IMR-90 (cell line): Measurements from ENCODE around the gene LRRC14B. TPM values are rescaled to one million over a fixed set of nuclear protein-coding genes. Genes with fewer than 3 reads are reported as not detected.
A peak's percentile ranks its signal among the peaks of the same experiment; 100 is the strongest.

Source experiments
- ATAC-seq: fragments of 200-7000 bp; cut with Tn5 transposase; 2 replicates; pipeline ENCODE4 v1.9.1; 2020; ENCODE audit warnings: low read depth, mild to moderate bottlenecking, moderate library complexity
- BruUV-seq: library from RNA; stranded (reverse); fragments of 400-500 nt; replicated peaks from 2 replicates; lab custom pipeline; 2021; lab: Mats Ljungman, UMichigan
- CTCF ChIA-PET: fragments of 300-600 bp; formaldehyde crosslinking; extraction: SDS; loops from one replicate; lab custom pipeline; 2021; ENCODE audit warnings: antibody characterized with exemption; lab: Yijun Ruan, JAX
- POLR2A ChIA-PET: fragments of 300-600 bp; sonication (Branson Sonifier 250); formaldehyde crosslinking; loops from one replicate; lab custom pipeline; 2022; ENCODE audit warnings: antibody characterized with exemption; ENCODE audit not compliant: unreplicated experiment; lab: Charles Lee
- DNase-seq: peaks from one replicate; pipeline ENCODE4 v3.0.0; 2013
- H2AFZ ChIP-seq: replicated peaks from 2 replicates; pipeline ENCODE3; 2013; ENCODE audit warnings: low read length, mild to moderate bottlenecking; ENCODE audit not compliant: poor library complexity
- H2AK5ac ChIP-seq: 2 replicates; pipeline ENCODE4 v1.6.1; 2013; ENCODE audit warnings: low read depth, low read length, inconsistent platforms
- H2AK9ac ChIP-seq: replicated peaks from 2 replicates; pipeline ENCODE3; 2013; ENCODE audit warnings: mild to moderate bottlenecking, low read depth, low read length, moderate library complexity; ENCODE audit not compliant: poor library complexity
- H2BK120ac ChIP-seq: 2 replicates; pipeline ENCODE4 v1.6.1; 2013; ENCODE audit warnings: low read depth, low read length, inconsistent platforms
- H2BK15ac ChIP-seq: 3 replicates; pipeline ENCODE4 v1.6.1; 2013; ENCODE audit warnings: low read depth, low read length, inconsistent platforms
- H2BK20ac ChIP-seq: 2 replicates; pipeline ENCODE4 v1.6.1; 2013; ENCODE audit warnings: low read depth, mild to moderate bottlenecking, inconsistent platforms, low read length, moderate library complexity
- H2BK5ac ChIP-seq: 2 replicates; pipeline ENCODE4 v1.6.1; 2013; ENCODE audit warnings: mild to moderate bottlenecking, low read depth, low read length, inconsistent platforms; ENCODE audit not compliant: poor library complexity, severe bottlenecking
- H3K14ac ChIP-seq: replicated peaks from 2 replicates; pipeline ENCODE4 v1.6.1; 2013; ENCODE audit warnings: low read depth, low read length, inconsistent platforms
- H3K18ac ChIP-seq: 2 replicates; pipeline ENCODE4 v1.6.1; 2013; ENCODE audit warnings: low read depth, low read length, control low read depth
- H3K23ac ChIP-seq: 2 replicates; pipeline ENCODE4 v1.6.1; 2013; ENCODE audit warnings: low read depth, low read length, inconsistent platforms
- H3K27ac ChIP-seq: 2 replicates; pipeline ENCODE4 v1.5.1; 2013; ENCODE audit warnings: mild to moderate bottlenecking, control low read depth, low read length; ENCODE audit not compliant: insufficient read depth
- H3K27me3 ChIP-seq: 2 replicates; pipeline ENCODE4 v1.6.1; 2013; ENCODE audit warnings: low read length; ENCODE audit not compliant: control insufficient read depth, insufficient read depth
- H3K36me3 ChIP-seq: 2 replicates; pipeline ENCODE4 v1.6.1; 2013; ENCODE audit warnings: low read length, mixed read lengths; ENCODE audit not compliant: control insufficient read depth, insufficient read depth
- H3K4ac ChIP-seq: 2 replicates; pipeline ENCODE4 v1.6.1; 2013; ENCODE audit warnings: low read depth, low read length, inconsistent platforms
- H3K4me1 ChIP-seq: 2 replicates; pipeline ENCODE4 v1.6.1; 2013; ENCODE audit warnings: low read length, mixed read lengths; ENCODE audit not compliant: control insufficient read depth, insufficient read depth
- H3K4me2 ChIP-seq: 2 replicates; pipeline ENCODE4 v1.6.1; 2013; ENCODE audit warnings: low read depth, mild to moderate bottlenecking, control low read depth, low read length, moderate library complexity
- H3K4me3 ChIP-seq: 2 replicates; pipeline ENCODE4 v1.5.1; 2013; ENCODE audit warnings: low read depth, mild to moderate bottlenecking, control low read depth, low read length, moderate library complexity; ENCODE audit not compliant: insufficient read depth
- H3K56ac ChIP-seq: 2 replicates; pipeline ENCODE4 v1.6.1; 2013; ENCODE audit warnings: low read length, inconsistent platforms; ENCODE audit not compliant: insufficient read depth; ENCODE audit errors: extremely low read depth
- H3K79me1 ChIP-seq, 2 experiments: 2 replicates each; pipeline ENCODE4 v1.6.1; 2013; ENCODE audit warnings: low read length in 2 of 2, inconsistent platforms in 1 of 2, low read depth in 1 of 2
- H3K9ac ChIP-seq: 2 replicates; pipeline ENCODE4 v1.6.1; 2013; ENCODE audit warnings: low read depth, low read length, control low read depth
- H3K9me1 ChIP-seq: 2 replicates; pipeline ENCODE4 v1.6.1; 2013; ENCODE audit warnings: low read length, inconsistent platforms; ENCODE audit not compliant: insufficient read depth
- H3K9me3 ChIP-seq: 2 replicates; pipeline ENCODE4 v1.6.1; 2013; ENCODE audit warnings: low read length; ENCODE audit not compliant: control insufficient read depth, insufficient read depth
- H4K20me1 ChIP-seq: 2 replicates; pipeline ENCODE4 v1.6.1; 2013; ENCODE audit warnings: low read length, inconsistent platforms; ENCODE audit not compliant: insufficient read depth
- H4K5ac ChIP-seq: 2 replicates; pipeline ENCODE4 v1.6.1; 2013; ENCODE audit warnings: mild to moderate bottlenecking, low read depth, low read length, control low read depth
- H4K8ac ChIP-seq, 2 experiments: 2 replicates each; pipeline ENCODE4 v1.6.1; 2013; ENCODE audit warnings: low read depth in 2 of 2, low read length in 2 of 2, control low read depth in 1 of 2, inconsistent platforms in 1 of 2
- H4K91ac ChIP-seq: 2 replicates; pipeline ENCODE4 v1.6.1; 2013; ENCODE audit warnings: low read depth, low read length, inconsistent platforms; ENCODE audit not compliant: insufficient read depth
- NFE2L2 ChIP-seq: fragments of 150-350 bp; IDR thresholded peaks from 2 replicates; pipeline ENCODE4 v1.6.1; 2016; ENCODE audit warnings: low read depth, mild to moderate bottlenecking, low read length
- RCOR1 ChIP-seq: IDR thresholded peaks from 2 replicates; pipeline ENCODE4 v1.6.1; 2012; ENCODE audit warnings: mild to moderate bottlenecking, low read length, improper control_type of control experiment; ENCODE audit not compliant: insufficient replicate concordance
- WGBS, 2 experiments: methylation state at CpG; one replicate each; pipeline versions ENCODE4 v1.1.5 to v1.1.7; 2013; ENCODE audit warnings: missing lambda C conversion rate in 2 of 2; ENCODE audit not compliant: insufficient read length in 1 of 2; ENCODE audit errors: extremely low coverage in 2 of 2; 5-methylcytosine and 5-hydroxymethylcytosine counted together
- dilution Hi-C: fragments of 300-500 bp; cut with HindIII; formaldehyde crosslinking; loops from one replicate; pipeline ENCODE4 v1.14.3; 2018; ENCODE audit warnings: low sequenced_read_pairs; ENCODE audit not compliant: unreplicated experiment
- in situ Hi-C: fragments of 300-500 bp; cut with MboI; formaldehyde crosslinking; loops from 3 replicates; pipeline ENCODE4 v1.14.3; 2019; ENCODE audit warnings: low sequenced_read_pairs, inconsistent platforms, mixed read lengths
- intact Hi-C: fragments of 100-400 bp; cut with micrococcal nuclease; formaldehyde crosslinking; loops from 2 replicates; pipeline ENCODE4 v1.10.0; 2022
- polyA plus RNA-seq, 3 experiments: library from polyadenylated mRNA; depleted of rRNA; stranded (reverse); fragments of >200 nt; gene quantifications; 2 replicates each; pipeline ENCODE4 v1.2.3, GENCODE V29; 2012; ENCODE audit warnings: low replicate concordance in 1 of 3
- total RNA-seq: library from RNA; depleted of rRNA; stranded (reverse); fragments of >200 nt; gene quantifications from 2 replicates; pipeline ENCODE4 v1.2.3, GENCODE V29; 2012

LRRC14B gene
- total and polyA plus RNA-seq, 2 of the 4 experiments (the other 2 are of a cell fraction), result not detected

DNA sequence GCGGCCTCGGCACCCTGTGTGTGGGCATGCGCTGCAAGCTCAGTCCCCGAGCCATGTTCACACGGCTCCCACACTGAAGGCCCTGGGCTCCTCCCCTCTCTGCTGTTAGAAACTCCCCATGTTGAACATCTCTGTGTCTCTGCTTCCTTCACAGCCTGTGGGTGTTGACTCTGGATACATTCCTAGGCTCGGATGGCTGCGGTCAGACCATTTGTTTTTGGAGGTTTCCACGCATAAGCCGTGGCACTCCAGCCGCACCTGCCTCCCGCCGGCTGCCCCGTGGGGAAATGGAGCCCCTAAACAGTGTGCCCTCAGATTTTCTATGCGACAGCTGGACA, 31.2 kb upstream of the LRRC14B start:
- H3K14ac ChIP-seq, result no peak overlapping the region
- no peaks in the 10 kb centered on the region for H4K20me1 ChIP-seq
- H3K4ac ChIP-seq, result no peak overlapping the region
- H3K23ac ChIP-seq, result no peak overlapping the region
- peak; percentile 48 for ATAC-seq
- peaks cover 12% of the 10 kb centered on the region; the same call in 1 of the 2 replicates for H3K9me1 ChIP-seq
- H2BK20ac ChIP-seq, result 0 out of 2 replicates have a peak overlapping the region, but pooled peaks have one; percentile 69
- H2AFZ ChIP-seq, result no peak overlapping the region
- H4K5ac ChIP-seq, result no peak overlapping the region
- no peak overlapping the region for H2AK5ac ChIP-seq
- WGBS, 2 experiments, result 100% methylated on average over 4 of the region's 14 CpGs; no CpG with 5 or more reads in 1 of the 2 experiments
- in situ Hi-C loops (no loop called here), intact Hi-C loops (no loop called here), dilution Hi-C loops (no loop called here)
- peak overlapping the region; percentile 65; the same call in 1 of the 2 replicates for H2BK120ac ChIP-seq
- no peak overlapping the region for H3K27ac ChIP-seq
- BruUV-seq, result no TSS peak
- POLR2A ChIA-PET, result no interaction called here
- CTCF ChIA-PET, result no interaction called here
- no peak overlapping the region for H3K18ac ChIP-seq
- H3K4me3 ChIP-seq, result no peak overlapping the region
- no peak overlapping the region for H3K9ac ChIP-seq
- no peak overlapping the region for H4K91ac ChIP-seq
- H2AK9ac ChIP-seq, result no peak overlapping the region
- H3K36me3 ChIP-seq, result no peaks in the 10 kb centered on the region
- no peak overlapping the region for H3K56ac ChIP-seq
- TF ChIP-seq NFE2L2, result no peak
- TF ChIP-seq RCOR1, result peak; percentile 44
- H3K4me2 ChIP-seq, result no peak overlapping the region
- H3K4me1 ChIP-seq, result peaks cover 12% of the 10 kb centered on the region
- no peaks in the 10 kb centered on the region for H3K9me3 ChIP-seq
- no peaks in the 10 kb centered on the region for H3K27me3 ChIP-seq
- H3K79me1 ChIP-seq, result no peaks in the 10 kb centered on the region
- H2BK15ac ChIP-seq, result no peak overlapping the region
- no peak overlapping the region for H2BK5ac ChIP-seq
- peak; percentile 65 for DNase-seq
- H4K8ac ChIP-seq, result no peak overlapping the region
